ENCODE results near the gene IL2RA.
"Not testable (repeated sequence)": the region's sequence is repeated elsewhere in the genome, so short reads cannot be mapped to it uniquely, and the experiment has no call there.

IL2RA gene

GRCh38 chr10:5983774-5984173 is 78.4 kb downstream of the IL2RA start:
- DNase-seq (ENCODE audit: low read depth in 2 of 2) = no peak

- no peak for DNase-seq (ENCODE audit: low read depth in 2 of 2)
These were observed 80.6 kb downstream of the IL2RA start for GRCh38 chr10:5981529-5981928.

DNA sequence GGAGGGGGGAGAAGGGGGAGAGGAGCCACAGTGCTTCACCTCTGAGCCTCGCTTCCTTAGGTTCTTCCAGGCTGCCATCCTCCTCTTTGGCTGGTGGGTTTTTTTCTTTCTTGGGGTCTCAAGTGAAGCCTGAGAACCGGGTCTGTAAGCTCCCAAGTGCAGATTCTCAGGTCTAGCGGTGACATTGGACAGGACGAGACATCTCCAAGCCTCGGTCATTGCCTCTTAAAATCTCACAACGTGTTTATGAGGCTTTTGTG is 84.0 kb downstream of the IL2RA start:
- DNase-seq (ENCODE audit: low read depth in 2 of 2) = no peak

GRCh38 chr10:5977471-5978229 is 84.5 kb downstream of the IL2RA start, which contains the start of gene IL15RA:
IL15RA (minus strand) TSS chr10:5977543; CDS start chr10:5977492, 51 bp downstream.
- DNase-seq (ENCODE audit: low read depth in 2 of 2) = no peak

DNA sequence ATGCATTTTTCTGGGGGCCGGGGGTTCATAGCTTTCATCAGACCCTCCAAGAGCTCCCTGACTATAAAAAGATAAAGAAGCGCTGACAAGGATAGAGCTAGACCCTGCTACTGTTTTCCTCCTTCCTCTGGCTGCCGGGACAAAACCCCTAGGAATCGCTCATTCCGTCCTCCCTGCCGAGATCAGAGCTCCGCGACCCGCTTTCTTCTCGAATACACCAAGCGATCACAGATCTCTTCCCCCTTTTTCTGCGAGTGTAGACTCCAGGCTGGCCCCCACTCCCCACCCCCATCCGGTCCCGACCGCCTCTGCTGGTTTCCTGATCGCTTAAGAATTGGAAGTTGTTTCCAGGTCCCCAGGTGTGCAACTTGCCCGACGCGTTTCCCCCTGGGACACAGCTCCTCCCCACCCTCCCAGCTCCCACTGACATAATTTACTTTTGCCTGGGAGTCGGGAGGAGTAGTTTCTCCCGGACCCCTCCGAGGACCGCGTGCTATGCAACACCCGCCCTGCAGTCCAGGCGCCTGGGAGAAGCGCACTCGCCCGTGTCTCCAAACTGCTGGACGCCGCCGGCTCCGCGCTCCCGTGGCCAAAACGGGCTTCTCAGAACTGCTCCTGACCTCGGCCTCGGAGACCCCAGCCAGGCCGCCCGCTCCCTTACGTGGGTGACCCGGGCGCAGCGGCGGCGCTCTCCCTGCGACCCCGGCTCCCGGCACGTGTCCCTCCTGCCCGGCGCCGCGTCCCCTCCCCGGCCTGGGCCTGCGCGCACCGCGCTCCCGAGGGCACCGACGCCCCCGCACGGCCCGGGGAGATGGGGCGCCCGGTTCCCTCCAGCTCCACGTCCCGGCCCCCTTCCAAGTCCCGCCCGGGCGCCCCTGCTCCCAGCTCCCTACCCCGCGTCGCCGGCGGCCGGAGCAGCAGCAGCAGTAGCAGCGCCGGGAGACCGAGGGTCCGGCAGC is 85.4 kb downstream of the IL2RA start:
- DNase-seq (ENCODE audit: low read depth in 2 of 2) = no peak

- no peak for DNase-seq (ENCODE audit: low read depth in 2 of 2)
These were observed 86.3 kb downstream of the IL2RA start for GRCh38 chr10:5975641-5976473.

GRCh38 chr10:5973069-5973468 is 89.1 kb downstream of the IL2RA start:
- no peak for DNase-seq (ENCODE audit: low read depth in 2 of 2)

GRCh38 chr10:5971886-5972285 is 90.3 kb downstream of the IL2RA start:
- DNase-seq (ENCODE audit: low read depth in 2 of 2) = no peak

- DNase-seq (ENCODE audit: low read depth in 2 of 2) = no peak
These were observed 90.8 kb downstream of the IL2RA start for GRCh38 chr10:5971315-5971832.

DNA sequence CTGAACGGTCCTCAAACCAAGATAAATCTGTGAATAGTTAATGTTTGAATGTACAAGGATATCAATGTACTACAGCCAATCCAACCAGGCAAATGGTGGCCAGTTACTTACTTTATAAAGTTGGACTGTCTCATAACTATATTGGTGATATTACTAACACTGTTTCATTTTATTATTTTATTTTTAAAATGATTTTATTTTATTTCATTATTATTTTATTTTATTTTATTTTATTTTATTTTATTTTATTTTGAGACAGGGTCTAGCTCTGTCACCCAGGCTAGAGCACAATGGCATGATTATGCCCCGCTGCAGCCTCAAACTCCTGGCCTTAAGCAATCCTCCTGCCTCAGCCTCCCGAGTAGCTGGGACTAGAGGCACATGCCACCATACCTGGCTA is 91.6 kb downstream of the IL2RA start:
- no peak for DNase-seq (ENCODE audit: low read depth in 2 of 2)

DNA sequence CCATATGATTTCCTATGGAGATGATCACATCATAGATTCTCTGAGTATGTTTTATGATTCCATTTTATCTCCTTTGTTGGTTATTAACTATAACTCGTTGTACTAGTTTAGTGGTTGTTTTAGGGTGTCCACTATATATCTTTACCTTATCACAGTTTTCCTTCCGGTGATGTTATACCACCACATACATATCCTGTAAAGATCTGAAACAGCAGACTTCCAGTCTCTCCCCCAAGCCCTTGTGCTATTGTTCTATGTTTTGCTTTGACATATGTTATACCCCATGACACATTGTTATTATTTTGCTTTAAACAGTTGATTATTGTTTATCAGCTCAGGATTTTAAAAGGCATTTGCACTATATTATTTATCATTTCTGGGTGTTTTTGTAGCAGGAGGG is 92.1 kb downstream of the IL2RA start:
- DNase-seq (ENCODE audit: low read depth in 2 of 2) = no peak

GRCh38 chr10:5968681-5969453 is 93.3 kb downstream of the IL2RA start:
- DNase-seq (ENCODE audit: low read depth in 2 of 2) = no peak

DNA sequence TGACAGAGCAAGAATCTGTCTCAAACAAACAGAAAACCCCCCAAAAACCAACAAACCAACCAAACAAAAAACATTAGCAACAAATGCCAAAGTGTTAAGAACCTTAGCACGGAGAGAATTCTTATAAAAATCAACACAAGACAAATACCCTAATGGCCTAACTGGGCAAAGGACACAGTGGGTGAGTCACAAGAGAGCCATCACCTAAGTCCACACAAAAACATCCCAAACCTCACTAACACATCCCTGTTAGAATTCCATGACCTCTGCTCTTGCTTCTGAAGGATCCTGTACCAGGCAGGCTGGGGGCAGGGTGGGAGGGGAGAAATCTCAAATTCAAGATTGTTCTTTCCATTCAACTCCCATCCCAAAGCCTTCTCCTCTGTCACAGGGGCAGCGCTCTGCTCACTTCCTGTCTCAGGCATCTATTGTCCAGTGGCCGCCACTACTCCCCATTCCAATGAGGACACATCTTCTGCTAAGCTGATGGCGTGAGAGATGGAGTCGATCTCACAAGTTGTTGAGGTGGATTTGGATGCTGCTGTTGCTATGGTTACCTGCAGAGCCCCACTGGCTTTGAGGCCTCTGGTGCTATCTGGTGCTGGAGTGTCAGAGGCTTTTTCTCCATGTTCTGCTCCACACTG is 94.0 kb downstream of the IL2RA start:
- DNase-seq (ENCODE audit: low read depth in 2 of 2) = no peak

DNA sequence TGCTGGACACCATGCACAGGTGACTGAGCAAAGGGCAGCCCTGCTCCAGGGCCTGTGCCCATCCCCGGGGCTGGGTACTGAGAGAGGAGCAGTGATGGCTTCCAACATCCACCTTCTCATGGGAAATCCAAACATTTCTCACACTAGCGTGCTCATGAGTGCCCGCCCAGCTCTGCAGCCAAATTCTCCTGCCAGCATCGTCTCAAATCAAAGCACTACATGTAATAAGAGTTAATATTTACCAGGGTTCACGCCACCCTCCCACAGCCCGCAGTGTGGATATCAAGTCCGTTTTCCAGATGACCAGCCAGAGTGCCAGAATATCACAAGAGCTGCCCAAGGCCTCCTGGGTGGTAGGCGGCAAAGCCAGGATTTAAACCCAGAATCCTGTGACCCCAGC is 96.9 kb downstream of the IL2RA start:
- DNase-seq (ENCODE audit: low read depth in 2 of 2) = no peak

- DNase-seq (ENCODE audit: low read depth in 2 of 2) = no peak
These were observed 97.4 kb downstream of the IL2RA start for GRCh38 chr10:5964736-5965135.

- no peak for DNase-seq (ENCODE audit: low read depth in 2 of 2)
These were observed 98.6 kb downstream of the IL2RA start for GRCh38 chr10:5963591-5963990.

GRCh38 chr10:5963071-5963470 is 99.1 kb downstream of the IL2RA start:
- DNase-seq (ENCODE audit: low read depth in 2 of 2) = no peak

GRCh38 chr10:5962358-5962940 is 99.7 kb downstream of the IL2RA start:
- not testable (repeated sequence) for DNase-seq (ENCODE audit: low read depth in 2 of 2)

GRCh38 chr10:5961405-5962100 is 100.6 kb downstream of the IL2RA start:
- DNase-seq (ENCODE audit: low read depth in 2 of 2) = no peak

GRCh38 chr10:5960973-5961275 is 101.2 kb downstream of the IL2RA start:
- DNase-seq (ENCODE audit: low read depth in 2 of 2) = not testable (repeated sequence)
